HEK293 (cell line): Measurements from ENCODE around the gene GGA3.

ENCODE experiments used
- GFI1B ChIP-seq: fragments of 450-650 bp; formaldehyde crosslinking; IDR thresholded peaks from 2 replicates; pipeline ENCODE4 v1.5.1; 2016; ENCODE audit warnings: missing biosample characterization, missing genetic modification characterization
- PATZ1 ChIP-seq: fragments of 450-650 bp; formaldehyde crosslinking; IDR thresholded peaks from 2 replicates; pipeline ENCODE4 v1.5.1; 2016; ENCODE audit warnings: missing biosample characterization, missing genetic modification characterization
- REPIN1 ChIP-seq: fragments of 450-650 bp; formaldehyde crosslinking; IDR thresholded peaks from 2 replicates; pipeline ENCODE4 v1.5.1; 2017; ENCODE audit warnings: missing biosample characterization, missing genetic modification characterization, low read depth
- ZBTB21 ChIP-seq: fragments of 450-650 bp; formaldehyde crosslinking; IDR thresholded peaks from 2 replicates; pipeline ENCODE4 v1.5.1; 2017; ENCODE audit warnings: missing biosample characterization, missing genetic modification characterization
- ZBTB7A ChIP-seq: fragments of 450-650 bp; formaldehyde crosslinking; IDR thresholded peaks from 2 replicates; pipeline ENCODE4 v1.5.1; 2016; ENCODE audit warnings: low read depth, missing biosample characterization, missing genetic modification characterization
- ZFP69B ChIP-seq: fragments of 450-650 bp; formaldehyde crosslinking; IDR thresholded peaks from 2 replicates; pipeline ENCODE4 v1.5.1; 2016; ENCODE audit warnings: missing biosample characterization, missing genetic modification characterization
- ZNF155 ChIP-seq: fragments of 450-650 bp; formaldehyde crosslinking; IDR thresholded peaks from 2 replicates; pipeline ENCODE4 v1.5.1; 2016; ENCODE audit warnings: missing biosample characterization, missing genetic modification characterization
- ZNF221 ChIP-seq: fragments of 450-650 bp; formaldehyde crosslinking; IDR thresholded peaks from 2 replicates; pipeline ENCODE4 v1.5.1; 2017; ENCODE audit warnings: missing biosample characterization, missing genetic modification characterization, borderline replicate concordance
- ZNF274 ChIP-seq, 2 experiments: fragments of 200-500 bp in 1 of 2; fragments of 450-650 bp in 1 of 2; sonication (Bioruptor generic) in 1 of 2; formaldehyde crosslinking in 1 of 2; IDR thresholded peaks; 2 replicates each; pipeline versions ENCODE4 v1.5.1 to v1.6.1; 2014 to 2016; ENCODE audit warnings: borderline replicate concordance in 1 of 2, inconsistent platforms in 1 of 2, low read length in 1 of 2, missing biosample characterization in 1 of 2, missing genetic modification characterization in 1 of 2
- ZNF280C ChIP-seq: fragments of 450-650 bp; formaldehyde crosslinking; IDR thresholded peaks from 2 replicates; pipeline ENCODE4 v1.5.1; 2016; ENCODE audit warnings: missing biosample characterization, missing genetic modification characterization
- ZNF366 ChIP-seq: fragments of 450-650 bp; formaldehyde crosslinking; conservative IDR thresholded peaks from 2 replicates; pipeline ENCODE4 v1.5.1; 2016; ENCODE audit warnings: missing biosample characterization, missing genetic modification characterization
- ZNF391 ChIP-seq: fragments of 450-650 bp; formaldehyde crosslinking; IDR thresholded peaks from 2 replicates; pipeline ENCODE4 v1.5.1; 2016; ENCODE audit warnings: low read depth, missing biosample characterization, missing genetic modification characterization, borderline replicate concordance
- ZNF449 ChIP-seq: fragments of 450-650 bp; formaldehyde crosslinking; IDR thresholded peaks from 2 replicates; pipeline ENCODE4 v1.5.1; 2017; ENCODE audit warnings: missing biosample characterization, mild to moderate bottlenecking, missing genetic modification characterization, moderate library complexity
- ZNF561 ChIP-seq: fragments of 450-650 bp; IDR thresholded peaks from 2 replicates; pipeline ENCODE4 v1.5.1; 2018; ENCODE audit warnings: missing biosample characterization, missing genetic modification characterization, borderline replicate concordance
- TF ChIP-seq, protein P1 (sequence below): fragments of 450-650 bp; formaldehyde crosslinking; IDR thresholded peaks from 2 replicates; pipeline ENCODE4 v1.5.1; 2016; ENCODE audit warnings: missing biosample characterization, missing genetic modification characterization
- TF ChIP-seq, protein P2 (sequence below): fragments of 450-650 bp; formaldehyde crosslinking; IDR thresholded peaks from 2 replicates; pipeline ENCODE4 v1.5.1; 2016; ENCODE audit warnings: missing biosample characterization, missing genetic modification characterization
- TF ChIP-seq, protein P3 (sequence below): fragments of 450-650 bp; formaldehyde crosslinking; IDR thresholded peaks from 2 replicates; pipeline ENCODE4 v1.5.1; 2016; ENCODE audit warnings: missing biosample characterization, missing genetic modification characterization
- TF ChIP-seq, protein P4 (sequence below): fragments of 450-650 bp; formaldehyde crosslinking; IDR thresholded peaks from 2 replicates; pipeline ENCODE4 v1.5.1; 2016; ENCODE audit warnings: missing biosample characterization, missing genetic modification characterization
- TF ChIP-seq, protein P5 (sequence below): fragments of 450-650 bp; formaldehyde crosslinking; conservative IDR thresholded peaks from 2 replicates; pipeline ENCODE4 v1.5.1; 2016; ENCODE audit warnings: low read depth, missing biosample characterization, missing genetic modification characterization
- TF ChIP-seq, protein P6 (sequence below): fragments of 450-650 bp; formaldehyde crosslinking; IDR thresholded peaks from 2 replicates; pipeline ENCODE4 v1.5.1; 2017; ENCODE audit warnings: missing biosample characterization, missing genetic modification characterization

The GGA3 gene

DNA sequence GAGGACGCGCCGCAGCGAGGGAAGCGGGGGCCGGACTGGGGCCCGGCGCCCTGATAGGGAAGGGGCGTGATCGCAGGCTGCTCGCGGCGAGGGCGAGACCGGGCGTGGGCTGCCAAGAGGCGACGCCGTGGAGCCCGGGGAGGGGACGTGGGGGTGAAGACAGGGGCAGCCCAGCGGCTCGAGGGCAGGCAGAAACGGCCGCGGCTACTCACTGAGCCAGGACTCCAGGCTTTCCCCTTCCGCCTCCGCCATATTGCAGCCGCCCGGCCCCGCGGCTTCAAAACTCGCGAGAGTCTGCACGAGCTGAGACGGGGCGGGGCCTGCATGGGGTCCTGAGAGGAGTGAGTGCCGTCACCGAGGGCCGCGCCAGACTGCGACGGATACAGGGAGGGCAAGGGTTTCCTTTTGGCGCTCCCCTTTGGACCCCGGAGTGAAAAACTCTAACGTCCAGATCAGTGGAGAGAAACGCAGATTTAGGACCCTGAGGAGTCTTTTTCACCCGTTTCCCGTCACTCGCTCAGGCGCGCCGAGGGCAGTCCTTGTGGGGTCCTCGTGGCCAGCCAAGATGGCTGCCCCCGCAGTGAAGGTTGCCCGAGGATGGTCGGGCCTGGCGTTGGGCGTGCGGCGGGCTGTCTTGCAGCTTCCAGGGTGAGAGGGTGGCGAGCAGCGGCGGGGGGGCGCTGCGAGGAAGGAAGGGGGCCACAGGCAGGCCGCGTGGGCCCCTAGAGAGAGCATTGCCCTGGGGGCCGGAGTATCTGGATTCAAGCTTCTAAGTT lies at the start of gene GGA3, which contains the start of gene MRPS7 (continued):
- TF ChIP-seq, protein P1, sequence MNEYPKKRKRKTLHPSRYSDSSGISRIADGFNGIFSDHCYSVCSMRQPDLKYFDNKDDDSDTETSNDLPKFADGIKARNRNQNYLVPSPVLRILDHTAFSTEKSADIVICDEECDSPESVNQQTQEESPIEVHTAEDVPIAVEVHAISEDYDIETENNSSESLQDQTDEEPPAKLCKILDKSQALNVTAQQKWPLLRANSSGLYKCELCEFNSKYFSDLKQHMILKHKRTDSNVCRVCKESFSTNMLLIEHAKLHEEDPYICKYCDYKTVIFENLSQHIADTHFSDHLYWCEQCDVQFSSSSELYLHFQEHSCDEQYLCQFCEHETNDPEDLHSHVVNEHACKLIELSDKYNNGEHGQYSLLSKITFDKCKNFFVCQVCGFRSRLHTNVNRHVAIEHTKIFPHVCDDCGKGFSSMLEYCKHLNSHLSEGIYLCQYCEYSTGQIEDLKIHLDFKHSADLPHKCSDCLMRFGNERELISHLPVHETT (tag by site-specific recombination), result peak; percentile 94
- TF ChIP-seq ZNF221 (tag by site-specific recombination) (no peak), ZNF366 (no peak), ZNF449 (tag by site-specific recombination) (peak; percentile 82), PATZ1 (tag by site-specific recombination) (peak; percentile 79), ZNF561 (no peak; the same call in 1 of the 2 replicates), ZBTB7A (tag by site-specific recombination) (peak; percentile 43; the same call in 1 of the 2 replicates), ZFP69B (tag by site-specific recombination) (peak; percentile 49; the same call in 1 of the 2 replicates), ZBTB21 (peak; percentile 72), GFI1B (tag by site-specific recombination) (no peak), ZNF280C (tag by site-specific recombination) (no peak), ZNF155 (tag by site-specific recombination) (no peak), REPIN1 (tag by site-specific recombination) (0 out of 2 replicates have a peak, but pooled peaks have one; percentile 9), ZNF274 (IDR thresholded peaks at IDR 0.05; ENCODE audit: low read length) (no peak), ZNF274 (tag by site-specific recombination; IDR thresholded peaks at IDR 0.05; ENCODE audit: borderline replicate concordance) (no peak), ZNF391 (tag by site-specific recombination) (no peak)
- TF ChIP-seq, protein P2, sequence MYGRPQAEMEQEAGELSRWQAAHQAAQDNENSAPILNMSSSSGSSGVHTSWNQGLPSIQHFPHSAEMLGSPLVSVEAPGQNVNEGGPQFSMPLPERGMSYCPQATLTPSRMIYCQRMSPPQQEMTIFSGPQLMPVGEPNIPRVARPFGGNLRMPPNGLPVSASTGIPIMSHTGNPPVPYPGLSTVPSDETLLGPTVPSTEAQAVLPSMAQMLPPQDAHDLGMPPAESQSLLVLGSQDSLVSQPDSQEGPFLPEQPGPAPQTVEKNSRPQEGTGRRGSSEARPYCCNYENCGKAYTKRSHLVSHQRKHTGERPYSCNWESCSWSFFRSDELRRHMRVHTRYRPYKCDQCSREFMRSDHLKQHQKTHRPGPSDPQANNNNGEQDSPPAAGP (tag by site-specific recombination), result peak; percentile 85
- TF ChIP-seq, protein P3, sequence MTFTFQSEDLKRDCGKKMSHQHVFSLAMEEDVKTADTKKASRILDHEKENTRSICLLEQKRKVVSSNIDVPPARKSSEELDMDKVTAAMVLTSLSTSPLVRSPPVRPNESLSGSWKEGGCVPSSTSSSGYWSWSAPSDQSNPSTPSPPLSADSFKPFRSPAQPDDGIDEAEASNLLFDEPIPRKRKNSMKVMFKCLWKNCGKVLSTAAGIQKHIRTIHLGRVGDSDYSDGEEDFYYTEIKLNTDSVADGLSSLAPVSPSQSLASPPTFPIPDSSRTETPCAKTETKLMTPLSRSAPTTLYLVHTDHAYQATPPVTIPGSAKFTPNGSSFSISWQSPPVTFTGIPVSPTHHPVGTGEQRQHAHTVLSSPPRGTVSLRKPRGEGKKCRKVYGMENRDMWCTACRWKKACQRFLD (tag by site-specific recombination), result 0 out of 2 replicates have a peak, but pooled peaks have one; percentile 77
- TF ChIP-seq, protein P4, sequence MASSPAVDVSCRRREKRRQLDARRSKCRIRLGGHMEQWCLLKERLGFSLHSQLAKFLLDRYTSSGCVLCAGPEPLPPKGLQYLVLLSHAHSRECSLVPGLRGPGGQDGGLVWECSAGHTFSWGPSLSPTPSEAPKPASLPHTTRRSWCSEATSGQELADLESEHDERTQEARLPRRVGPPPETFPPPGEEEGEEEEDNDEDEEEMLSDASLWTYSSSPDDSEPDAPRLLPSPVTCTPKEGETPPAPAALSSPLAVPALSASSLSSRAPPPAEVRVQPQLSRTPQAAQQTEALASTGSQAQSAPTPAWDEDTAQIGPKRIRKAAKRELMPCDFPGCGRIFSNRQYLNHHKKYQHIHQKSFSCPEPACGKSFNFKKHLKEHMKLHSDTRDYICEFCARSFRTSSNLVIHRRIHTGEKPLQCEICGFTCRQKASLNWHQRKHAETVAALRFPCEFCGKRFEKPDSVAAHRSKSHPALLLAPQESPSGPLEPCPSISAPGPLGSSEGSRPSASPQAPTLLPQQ (tag by site-specific recombination), result 0 out of 2 replicates have a peak, but pooled peaks have one; percentile 50
- TF ChIP-seq, protein P5, sequence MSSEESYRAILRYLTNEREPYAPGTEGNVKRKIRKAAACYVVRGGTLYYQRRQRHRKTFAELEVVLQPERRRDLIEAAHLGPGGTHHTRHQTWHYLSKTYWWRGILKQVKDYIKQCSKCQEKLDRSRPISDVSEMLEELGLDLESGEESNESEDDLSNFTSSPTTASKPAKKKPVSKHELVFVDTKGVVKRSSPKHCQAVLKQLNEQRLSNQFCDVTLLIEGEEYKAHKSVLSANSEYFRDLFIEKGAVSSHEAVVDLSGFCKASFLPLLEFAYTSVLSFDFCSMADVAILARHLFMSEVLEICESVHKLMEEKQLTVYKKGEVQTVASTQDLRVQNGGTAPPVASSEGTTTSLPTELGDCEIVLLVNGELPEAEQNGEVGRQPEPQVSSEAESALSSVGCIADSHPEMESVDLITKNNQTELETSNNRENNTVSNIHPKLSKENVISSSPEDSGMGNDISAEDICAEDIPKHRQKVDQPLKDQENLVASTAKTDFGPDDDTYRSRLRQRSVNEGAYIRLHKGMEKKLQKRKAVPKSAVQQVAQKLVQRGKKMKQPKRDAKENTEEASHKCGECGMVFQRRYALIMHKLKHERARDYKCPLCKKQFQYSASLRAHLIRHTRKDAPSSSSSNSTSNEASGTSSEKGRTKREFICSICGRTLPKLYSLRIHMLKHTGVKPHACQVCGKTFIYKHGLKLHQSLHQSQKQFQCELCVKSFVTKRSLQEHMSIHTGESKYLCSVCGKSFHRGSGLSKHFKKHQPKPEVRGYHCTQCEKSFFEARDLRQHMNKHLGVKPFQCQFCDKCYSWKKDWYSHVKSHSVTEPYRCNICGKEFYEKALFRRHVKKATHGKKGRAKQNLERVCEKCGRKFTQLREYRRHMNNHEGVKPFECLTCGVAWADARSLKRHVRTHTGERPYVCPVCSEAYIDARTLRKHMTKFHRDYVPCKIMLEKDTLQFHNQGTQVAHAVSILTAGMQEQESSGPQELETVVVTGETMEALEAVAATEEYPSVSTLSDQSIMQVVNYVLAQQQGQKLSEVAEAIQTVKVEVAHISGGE (tag by site-specific recombination), result peak; percentile 72
- TF ChIP-seq, protein P6, sequence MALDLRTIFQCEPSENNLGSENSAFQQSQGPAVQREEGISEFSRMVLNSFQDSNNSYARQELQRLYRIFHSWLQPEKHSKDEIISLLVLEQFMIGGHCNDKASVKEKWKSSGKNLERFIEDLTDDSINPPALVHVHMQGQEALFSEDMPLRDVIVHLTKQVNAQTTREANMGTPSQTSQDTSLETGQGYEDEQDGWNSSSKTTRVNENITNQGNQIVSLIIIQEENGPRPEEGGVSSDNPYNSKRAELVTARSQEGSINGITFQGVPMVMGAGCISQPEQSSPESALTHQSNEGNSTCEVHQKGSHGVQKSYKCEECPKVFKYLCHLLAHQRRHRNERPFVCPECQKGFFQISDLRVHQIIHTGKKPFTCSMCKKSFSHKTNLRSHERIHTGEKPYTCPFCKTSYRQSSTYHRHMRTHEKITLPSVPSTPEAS (tag by site-specific recombination), result no peak; the same call in 1 of the 2 replicates
